B cell (primary cell): Measurements from ENCODE around the gene AFG3L2. TPM values are rescaled to one million over a fixed set of nuclear protein-coding genes. Genes with fewer than 3 reads are reported as not detected.

ENCODE experiments used
- ATAC-seq: fragments of 200-7000 bp; cut with Tn5 transposase; one replicate; pipeline ENCODE4 v1.10.0; 2021; ENCODE audit warnings: low read depth, mild to moderate bottlenecking, moderate number of reproducible peaks, moderate library complexity
- CTCF ChIA-PET: fragments of 350-600 bp; sonication (Branson Sonifier 250); formaldehyde crosslinking; loops from one replicate; lab custom pipeline; 2021; ENCODE audit warnings: antibody characterized with exemption, inconsistent platforms; lab: Charles Lee
- POLR2A ChIA-PET: fragments of 350-600 bp; sonication (Branson Sonifier 250); formaldehyde crosslinking; loops from one replicate; lab custom pipeline; 2021; ENCODE audit warnings: antibody characterized with exemption; lab: Charles Lee
- DNase-seq: peaks from one replicate; pipeline ENCODE4 v3.0.0; 2013
- H2AFZ ChIP-seq: 2 replicates; pipeline ENCODE4 v1.6.1; 2012; ENCODE audit warnings: mild to moderate bottlenecking, low read depth, low read length; ENCODE audit not compliant: insufficient read depth, poor library complexity, severe bottlenecking
- H3K27ac ChIP-seq, 2 donors: 1 replicate in 1 of 2; 2 replicates in 1 of 2; pipeline ENCODE4 v1.5.1; 2012 to 2013; ENCODE audit warnings: low read length in 2 of 2, mild to moderate bottlenecking in 2 of 2, moderate library complexity in 1 of 2
- H3K27me3 ChIP-seq, 4 experiments: fragments of 200-600 bp in 1 of 4; sonication (generic) in 1 of 4; replicated peaks in 1 of 4; 1 replicate in 2 of 4; 2 replicates in 2 of 4; pipeline versions ENCODE4 v1.6.1 to v1.7.0; 2013 to 2016; ENCODE audit warnings: low read length in 3 of 4, mild to moderate bottlenecking in 2 of 4, mixed read lengths in 1 of 4, moderate library complexity in 1 of 4; ENCODE audit not compliant: insufficient read depth in 4 of 4, control insufficient read depth in 3 of 4; ENCODE audit errors: control extremely low read depth in 1 of 4
- H3K36me3 ChIP-seq, 2 experiments: replicated peaks in 1 of 2; 1 replicate in 1 of 2; 2 replicates in 1 of 2; pipeline versions ENCODE4 v1.6.1 to v1.7.1; 2013; ENCODE audit warnings: low read length in 1 of 2; ENCODE audit not compliant: insufficient read depth in 2 of 2, control insufficient read depth in 1 of 2; ENCODE audit errors: control extremely low read depth in 1 of 2, extremely low read depth in 1 of 2
- H3K4me1 ChIP-seq, 2 donors: fragments of 200-600 bp in 1 of 2; sonication (generic) in 1 of 2; 1 replicate in 1 of 2; 2 replicates in 1 of 2; pipeline versions ENCODE4 v1.5.1 to v1.6.1; 2013 to 2017; ENCODE audit warnings: low read length in 2 of 2; ENCODE audit not compliant: control insufficient read depth in 2 of 2, insufficient read depth in 2 of 2
- H3K4me2 ChIP-seq: replicated peaks from 2 replicates; pipeline ENCODE3; 2012; ENCODE audit warnings: mild to moderate bottlenecking, low read depth, low read length; ENCODE audit not compliant: poor library complexity, severe bottlenecking
- H3K4me3 ChIP-seq, 5 experiments: fragments of 200-600 bp in 1 of 5; sonication (generic) in 1 of 5; 1 replicate in 3 of 5; 2 replicates in 2 of 5; pipeline versions ENCODE4 v1.5.1 to v1.7.0; 2011 to 2016; ENCODE audit warnings: low read length in 4 of 5, mild to moderate bottlenecking in 4 of 5, low read depth in 2 of 5, control low read depth in 1 of 5, moderate library complexity in 1 of 5; ENCODE audit not compliant: insufficient read depth in 1 of 5; ENCODE audit errors: control extremely low read depth in 1 of 5, extremely low read depth in 1 of 5
- H3K79me2 ChIP-seq: fragments of 200-600 bp; sonication (generic); one replicate; pipeline ENCODE4 v1.6.0; 2016; ENCODE audit warnings: low read length; ENCODE audit not compliant: control insufficient read depth, insufficient read depth
- H3K9ac ChIP-seq: fragments of 200-600 bp; sonication (generic); 2 replicates; pipeline ENCODE4 v1.6.1; 2017; ENCODE audit warnings: mild to moderate bottlenecking, low read length, moderate library complexity
- H3K9me3 ChIP-seq, 3 donors: one replicate each; pipeline versions ENCODE4 v1.6.1 to v1.7.1; 2013; ENCODE audit warnings: low read length in 2 of 3; ENCODE audit not compliant: control insufficient read depth in 2 of 3, insufficient read depth in 1 of 3; ENCODE audit errors: control extremely low read depth in 1 of 3
- H4K20me1 ChIP-seq: 2 replicates; pipeline ENCODE4 v1.6.0; 2012; ENCODE audit warnings: mild to moderate bottlenecking, low read length; ENCODE audit not compliant: insufficient read depth, control insufficient read depth, poor library complexity, severe bottlenecking
- H3K27ac Mint-ChIP-seq: one replicate; pipeline ENCODE4 v1.8.0; 2021; ENCODE audit warnings: mixed read lengths
- H3K27me3 Mint-ChIP-seq: one replicate; pipeline ENCODE4 v1.8.0; 2021; ENCODE audit warnings: mixed read lengths
- H3K4me1 Mint-ChIP-seq: one replicate; pipeline ENCODE4 v1.8.0; 2021; ENCODE audit warnings: mixed read lengths
- H3K4me3 Mint-ChIP-seq: one replicate; pipeline ENCODE4 v1.8.0; 2021; ENCODE audit warnings: mixed read lengths
- H3K9me3 Mint-ChIP-seq: one replicate; pipeline ENCODE4 v1.8.0; 2022; ENCODE audit warnings: mixed read lengths; ENCODE audit not compliant: insufficient read depth
- CTCF ChIP-seq: fragments of 200-600 bp; IDR thresholded peaks from one replicate; pipeline ENCODE4 v1.8.0; 2022; ENCODE audit warnings: antibody characterized with exemption, mild to moderate bottlenecking
- EZH2 ChIP-seq: IDR thresholded peaks from 2 replicates; pipeline ENCODE4 v1.6.1; 2012; ENCODE audit warnings: borderline replicate concordance, low read depth, mild to moderate bottlenecking, moderate library complexity, low read length; ENCODE audit not compliant: insufficient read depth, poor library complexity, severe bottlenecking
- WGBS: methylation state at CpG from one replicate; pipeline ENCODE4 v1.1.5; 2013; ENCODE audit warnings: missing lambda C conversion rate; ENCODE audit not compliant: insufficient coverage; 5-methylcytosine and 5-hydroxymethylcytosine counted together
- intact Hi-C: fragments of 100-400 bp; cut with micrococcal nuclease; formaldehyde crosslinking; loops from one replicate; pipeline ENCODE4 v1.10.0; 2022
- polyA plus RNA-seq: library from polyadenylated mRNA; depleted of rRNA; stranded (reverse); fragments of >200 nt; gene quantifications from 2 replicates; pipeline ENCODE4 v1.2.3, GENCODE V29; 2012
- total RNA-seq, 2 donors: library from RNA; stranded (reverse); fragments of 120-200 nt in 1 of 2; gene quantifications; 1 replicate in 1 of 2; 2 replicates in 1 of 2; pipeline versions ENCODE4 v1.2.3 to v1.2.4, GENCODE V29; 2013 to 2022

The AFG3L2 gene
- total and polyA plus RNA-seq, 2 donors (not counting 1 experiment from before 2014, with no cell fraction given): 11.9 to 40.7 TPM

DNA sequence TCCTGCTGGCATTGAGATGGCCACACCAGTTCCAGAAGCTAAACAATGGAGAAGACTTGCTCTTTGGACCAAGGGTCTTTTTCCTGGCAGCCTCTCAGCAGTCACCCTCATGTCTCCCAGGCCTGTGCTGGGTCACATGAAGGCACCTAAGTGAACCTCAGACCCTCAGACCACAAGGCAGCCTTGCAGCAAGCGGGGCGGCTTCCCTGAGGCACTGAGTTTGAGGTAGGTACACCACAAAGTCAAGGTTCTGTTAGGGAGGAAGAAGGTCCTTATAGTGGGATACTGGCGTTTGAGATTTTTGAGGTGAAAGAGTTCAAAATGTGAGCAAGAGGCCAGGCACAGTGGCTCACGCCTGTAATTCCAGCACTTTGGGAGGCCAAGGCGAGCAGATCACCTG, 22.2 kb upstream of the AFG3L2 start:
- TF ChIP-seq CTCF (no peak), EZH2 (no peak)
- no peak overlapping the region for H3K4me2 ChIP-seq
- no peaks in the 10 kb centered on the region for H3K36me3 ChIP-seq
- no peak overlapping the region for H3K27ac ChIP-seq
- no peaks in the 10 kb centered on the region for H3K4me1 Mint-ChIP-seq
- no peak for DNase-seq
- intact Hi-C loops: no loop called here
- H3K9me3 ChIP-seq: peaks cover 0 to 2% (median 0%) of the 10 kb centered on the region in 3 donors
- no peak overlapping the region for H3K9ac ChIP-seq
- peaks cover 0 to 21% (median 5%) of the 10 kb centered on the region in 4 experiments for H3K27me3 ChIP-seq
- no peaks in the 10 kb centered on the region for H3K4me1 ChIP-seq
- POLR2A ChIA-PET: no interaction called here
- no peak overlapping the region for H3K4me3 Mint-ChIP-seq
- WGBS: 97% methylated on average over 5 of the region's 5 CpGs
- no peak overlapping the region for H3K27ac Mint-ChIP-seq
- H3K79me2 ChIP-seq: no peaks in the 10 kb centered on the region
- CTCF ChIA-PET: no interaction called here
- no peak overlapping the region for H3K4me3 ChIP-seq
- H3K9me3 Mint-ChIP-seq: no peaks in the 10 kb centered on the region
- no peak overlapping the region for H2AFZ ChIP-seq
- H4K20me1 ChIP-seq: no peaks in the 10 kb centered on the region
- H3K27me3 Mint-ChIP-seq: peaks cover 45% of the 10 kb centered on the region
- ATAC-seq: no peak

GRCh38 chr18:12398625-12399024, 21.6 kb upstream of the AFG3L2 start:
- Histone ChIP-seq H3K27me3 (peaks cover 0 to 17% (median 6%) of the 10 kb centered on the region in 4 experiments), H3K27ac (no peak overlapping the region), H3K4me3 (no peak overlapping the region), H2AFZ (no peak overlapping the region), H3K4me1 (no peaks in the 10 kb centered on the region), H3K9ac (no peak overlapping the region), H3K79me2 (no peaks in the 10 kb centered on the region), H3K4me2 (no peak overlapping the region), H3K36me3 (no peaks in the 10 kb centered on the region), H4K20me1 (no peaks in the 10 kb centered on the region), H3K9me3 (peaks cover 0 to 2% (median 0%) of the 10 kb centered on the region in 3 donors)
- CTCF ChIA-PET: interaction anchor here (1.1 kb wide), 1 partner anchor 9 kb away, joined by 3 read pairs; no protein-coding TSS in a partner anchor
- Mint-ChIP-seq H3K27ac (no peak overlapping the region), H3K4me3 (no peak overlapping the region), H3K4me1 (no peaks in the 10 kb centered on the region), H3K9me3 (no peaks in the 10 kb centered on the region), H3K27me3 (peaks cover 41% of the 10 kb centered on the region)
- no peak for DNase-seq
- intact Hi-C loops: no loop called here
- POLR2A ChIA-PET: no interaction called here
- no peak for ATAC-seq
- TF ChIP-seq CTCF (no peak), EZH2 (no peak)
- 100% methylated on average over 1 of the region's 5 CpGs for WGBS
